GM23248 (cell line): Measurements from ENCODE around the gene CNST.
"Not testable (repeated sequence)": the region's sequence is repeated elsewhere in the genome, so short reads cannot be mapped to it uniquely, and the experiment has no call there.

Source experiments
- EZH2 ChIP-seq: fragments of 200-600 bp; sonication (generic); IDR thresholded peaks from 2 replicates; pipeline ENCODE4 v1.6.1; 2018; ENCODE audit warnings: antibody characterized with exemption, mild to moderate bottlenecking; ENCODE audit not compliant: insufficient read depth, poor library complexity, severe bottlenecking
- EZH2phosphoT487 ChIP-seq: fragments of 200-600 bp; sonication (generic); IDR thresholded peaks from 2 replicates; pipeline ENCODE4 v1.6.1; 2018; ENCODE audit warnings: antibody characterized with exemption, moderate library complexity, mild to moderate bottlenecking, low read depth; ENCODE audit not compliant: insufficient read depth

DNA sequence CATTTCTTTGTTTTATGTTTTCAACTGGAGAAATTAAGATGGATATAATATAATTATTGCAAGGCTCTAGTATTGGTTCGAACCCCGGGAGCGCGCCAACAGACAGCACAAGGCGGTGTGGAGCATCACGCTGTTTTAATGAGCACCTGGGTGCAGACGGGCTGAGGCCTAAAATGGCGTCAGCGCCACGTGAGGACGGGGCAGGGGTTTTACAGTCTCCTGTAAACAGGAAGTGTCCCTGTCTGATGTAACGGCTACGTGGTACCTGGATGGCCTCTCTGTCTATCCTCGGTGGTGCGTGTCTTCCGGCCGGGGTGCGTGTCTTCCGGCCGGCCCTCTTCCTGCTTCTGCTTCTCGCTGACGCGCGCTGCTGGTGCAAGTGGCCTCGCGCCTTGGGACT is 68.4 kb downstream of the CNST start:
- TF ChIP-seq EZH2phosphoT487, EZH2: not testable (repeated sequence)
